ENCODE data around the gene CAB39. TPM values are rescaled to one million over a fixed set of nuclear protein-coding genes. Genes with fewer than 3 reads are reported as not detected.

CAB39 gene
- polyA plus RNA-seq, 6 donors from 2014 or later: 28.6 to 53.0 (median 43.6) TPM

GRCh38 chr2:230861552-230862255 lies 149.1 kb downstream of the CAB39 start:
- Mint-ChIP-seq H3K36me3 (no peaks in the 10 kb centered on the region), H3K4me1 (peaks cover 34 to 45% (median 39%) of the 10 kb centered on the region in 3 donors), H3K27ac (peak overlapping the region in 1 of 6 donors; percentile 57), H3K27me3 (peaks cover 5 to 19% (median 11%) of the 10 kb centered on the region in 3 donors), H3K4me3 (peak overlapping the region in 3 of 8 donors; percentile 2 to 69 (median 68)), H3K9me3 (no peaks in the 10 kb centered on the region)
- DNase-seq (no peak), ATAC-seq (ENCODE audit: low read depth in 2 of 2) (no peak)

- no peak for DNase-seq
- Mint-ChIP-seq H3K27ac (peak overlapping the region in 1 of 6 donors; percentile 76), H3K36me3 (no peaks in the 10 kb centered on the region), H3K27me3 (peaks cover 5 to 18% (median 9%) of the 10 kb centered on the region in 3 donors), H3K4me1 (peaks cover 40 to 51% (median 44%) of the 10 kb centered on the region in 3 donors), H3K4me3 (peak overlapping the region in 3 of 8 donors; percentile 25 to 92 (median 26)), H3K9me3 (no peaks in the 10 kb centered on the region)
- ATAC-seq (ENCODE audit: low read depth in 2 of 2): no peak
These were observed 149.7 kb downstream of the CAB39 start for GRCh38 chr2:230862292-230862691.

- Mint-ChIP-seq H3K4me3 (peak overlapping the region in 7 of 8 donors; percentile 24 to 95 (median 85)), H3K9me3 (no peaks in the 10 kb centered on the region), H3K4me1 (peaks cover 46 to 57% (median 48%) of the 10 kb centered on the region in 3 donors), H3K27me3 (peaks cover 0 to 11% (median 1%) of the 10 kb centered on the region in 3 donors), H3K27ac (no peak overlapping the region), H3K36me3 (no peaks in the 10 kb centered on the region)
- DNase-seq: no peak
- no peak for ATAC-seq (ENCODE audit: low read depth in 2 of 2)
These were observed 150.4 kb downstream of the CAB39 start for GRCh38 chr2:230863031-230863430.

DNA sequence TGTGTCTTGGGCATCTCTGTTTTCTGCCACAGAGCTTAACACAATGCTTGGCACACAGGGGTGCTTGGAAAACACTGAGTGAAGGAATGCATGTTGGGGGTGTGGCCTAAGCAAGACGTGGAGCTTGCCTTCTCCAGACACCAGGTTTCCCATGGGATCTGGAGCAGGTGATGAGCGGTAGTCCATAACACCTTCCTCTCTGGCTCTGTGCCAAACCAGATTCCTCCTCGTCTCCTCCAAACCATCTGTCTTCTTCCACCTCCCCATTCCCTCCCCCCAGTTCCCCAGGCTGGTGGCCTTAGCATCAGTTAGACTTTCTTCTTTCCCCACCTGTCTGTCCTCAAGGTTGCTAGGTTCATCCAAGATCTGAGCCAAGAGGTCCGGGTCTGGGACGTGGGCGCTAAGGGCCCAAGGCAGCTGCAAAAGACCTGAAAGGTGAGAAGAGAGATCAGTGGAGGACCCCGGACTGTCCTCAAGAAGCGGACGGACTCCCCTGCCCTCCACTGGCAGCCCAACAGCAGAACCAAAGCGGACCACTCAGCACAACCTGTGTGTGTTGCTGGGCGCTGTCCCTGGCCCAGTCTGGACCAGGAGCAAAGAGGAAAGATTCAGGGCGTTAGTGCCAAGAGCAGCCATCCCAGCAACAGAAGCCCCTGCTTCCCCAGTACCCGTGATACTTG lies 150.9 kb downstream of the CAB39 start:
- peaks cover 49 to 57% (median 51%) of the 10 kb centered on the region in 3 donors for H3K4me1 Mint-ChIP-seq
- no peak for DNase-seq
- H3K4me3 Mint-ChIP-seq: peak overlapping the region; percentile 44 to 95 (median 92)
- no peaks in the 10 kb centered on the region for H3K36me3 Mint-ChIP-seq
- ATAC-seq (ENCODE audit: low read depth in 2 of 2): no peak
- H3K27ac Mint-ChIP-seq: peak overlapping the region in 3 of 6 donors; percentile 49 to 65 (median 57)
- H3K27me3 Mint-ChIP-seq: peaks cover 0 to 8% (median 0%) of the 10 kb centered on the region in 3 donors
- no peaks in the 10 kb centered on the region for H3K9me3 Mint-ChIP-seq

DNA sequence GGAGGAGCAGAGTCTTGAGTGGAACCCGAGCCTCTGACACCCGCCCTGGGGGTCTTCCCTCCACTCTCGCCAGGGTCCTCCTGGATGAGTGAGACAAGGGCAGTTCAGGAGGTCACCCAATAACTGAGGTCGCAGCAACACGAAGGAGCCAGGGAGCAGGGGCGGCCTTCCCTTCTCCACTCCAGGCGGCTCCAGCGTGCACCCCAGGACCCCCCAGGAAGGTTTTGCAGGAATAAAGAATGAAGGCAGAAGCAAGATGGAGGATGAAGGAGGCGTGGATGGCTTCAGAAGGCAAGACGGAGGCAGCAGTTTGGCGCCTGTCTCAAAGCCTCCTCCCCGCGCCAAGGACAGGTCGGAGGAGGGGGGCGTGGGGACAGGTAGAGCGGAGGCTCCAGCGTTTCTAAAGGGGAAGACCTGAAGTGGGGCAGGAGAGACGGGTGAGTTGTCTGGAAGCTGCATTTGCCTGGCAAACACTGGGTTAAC lies 151.5 kb downstream of the CAB39 start:
- Mint-ChIP-seq H3K9me3 (no peaks in the 10 kb centered on the region), H3K4me1 (peaks cover 52 to 61% (median 56%) of the 10 kb centered on the region in 3 donors), H3K27ac (peak overlapping the region; percentile 9 to 98 (median 68)), H3K4me3 (peak overlapping the region; percentile 85 to 95 (median 93)), H3K36me3 (no peaks in the 10 kb centered on the region), H3K27me3 (peaks cover 0 to 8% (median 0%) of the 10 kb centered on the region in 3 donors)
- DNase-seq (no peak), ATAC-seq (ENCODE audit: low read depth in 2 of 2) (no peak)

DNA sequence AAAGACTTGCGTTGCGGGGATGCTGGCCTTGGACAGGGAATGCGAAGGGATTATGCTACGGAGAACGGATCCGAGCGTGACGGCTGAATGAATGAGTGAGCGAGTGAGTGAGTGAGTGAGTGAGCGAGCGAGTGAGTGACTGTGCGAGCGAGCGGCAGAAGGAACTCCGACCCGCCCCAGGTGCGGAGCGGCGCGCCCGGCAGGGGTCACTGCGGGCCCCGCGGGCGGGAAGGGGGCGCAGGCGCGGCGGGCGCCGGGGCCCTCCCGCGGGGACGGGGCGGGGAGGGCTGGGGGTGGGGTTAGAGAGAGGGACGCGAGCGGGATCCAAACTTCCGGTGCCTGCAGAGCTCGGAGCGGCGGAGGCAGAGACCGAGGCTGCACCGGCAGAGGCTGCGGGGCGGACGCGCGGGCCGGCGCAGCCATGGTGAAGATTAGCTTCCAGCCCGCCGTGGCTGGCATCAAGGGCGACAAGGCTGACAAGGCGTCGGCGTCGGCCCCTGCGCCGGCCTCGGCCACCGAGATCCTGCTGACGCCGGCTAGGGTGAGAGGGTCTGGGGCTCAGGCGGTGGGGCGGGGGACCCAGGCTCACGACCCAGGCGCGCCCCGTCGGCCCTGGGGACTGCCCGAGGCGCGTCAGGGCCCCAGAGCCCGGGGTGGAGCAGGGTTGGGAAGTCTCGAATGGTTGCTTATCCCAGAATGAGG lies 152.1 kb downstream of the CAB39 start, which contains the start of gene ITM2C:
Gene ITM2C, plus strand, starts transcription at position 338 of the 702 bp plus-strand sequence. Its CDS starts 84 bp downstream, at position 422.
- H3K4me1 Mint-ChIP-seq: peaks cover 56 to 67% (median 57%) of the 10 kb centered on the region in 3 donors
- H3K27me3 Mint-ChIP-seq: peaks cover 0 to 8% (median 0%) of the 10 kb centered on the region in 3 donors
- DNase-seq: peak; percentile 65
- H3K9me3 Mint-ChIP-seq: no peaks in the 10 kb centered on the region
- peak; percentile 78 to 82 for ATAC-seq (ENCODE audit: low read depth in 2 of 2)
- H3K4me3 Mint-ChIP-seq: peak within 1 kb of the TSS; percentile 85 to 95 (median 93)
- peak within 1 kb of the TSS; percentile 57 to 98 (median 84) for H3K27ac Mint-ChIP-seq
- H3K36me3 Mint-ChIP-seq: no peaks in the 10 kb centered on the region

- peak overlapping the region; percentile 85 to 95 (median 92) for H3K4me3 Mint-ChIP-seq
- peaks cover 62 to 73% (median 63%) of the 10 kb centered on the region in 3 donors for H3K4me1 Mint-ChIP-seq
- ATAC-seq (ENCODE audit: low read depth in 2 of 2) (no peak), DNase-seq (no peak)
- peaks cover 0 to 8% (median 0%) of the 10 kb centered on the region in 3 donors for H3K27me3 Mint-ChIP-seq
- H3K36me3 Mint-ChIP-seq: no peaks in the 10 kb centered on the region
- H3K27ac Mint-ChIP-seq: peak overlapping the region in 3 of 6 donors; percentile 70 to 92 (median 80)
- H3K9me3 Mint-ChIP-seq: no peaks in the 10 kb centered on the region
These were observed 152.7 kb downstream of the CAB39 start for GRCh38 chr2:230865307-230865765.

DNA sequence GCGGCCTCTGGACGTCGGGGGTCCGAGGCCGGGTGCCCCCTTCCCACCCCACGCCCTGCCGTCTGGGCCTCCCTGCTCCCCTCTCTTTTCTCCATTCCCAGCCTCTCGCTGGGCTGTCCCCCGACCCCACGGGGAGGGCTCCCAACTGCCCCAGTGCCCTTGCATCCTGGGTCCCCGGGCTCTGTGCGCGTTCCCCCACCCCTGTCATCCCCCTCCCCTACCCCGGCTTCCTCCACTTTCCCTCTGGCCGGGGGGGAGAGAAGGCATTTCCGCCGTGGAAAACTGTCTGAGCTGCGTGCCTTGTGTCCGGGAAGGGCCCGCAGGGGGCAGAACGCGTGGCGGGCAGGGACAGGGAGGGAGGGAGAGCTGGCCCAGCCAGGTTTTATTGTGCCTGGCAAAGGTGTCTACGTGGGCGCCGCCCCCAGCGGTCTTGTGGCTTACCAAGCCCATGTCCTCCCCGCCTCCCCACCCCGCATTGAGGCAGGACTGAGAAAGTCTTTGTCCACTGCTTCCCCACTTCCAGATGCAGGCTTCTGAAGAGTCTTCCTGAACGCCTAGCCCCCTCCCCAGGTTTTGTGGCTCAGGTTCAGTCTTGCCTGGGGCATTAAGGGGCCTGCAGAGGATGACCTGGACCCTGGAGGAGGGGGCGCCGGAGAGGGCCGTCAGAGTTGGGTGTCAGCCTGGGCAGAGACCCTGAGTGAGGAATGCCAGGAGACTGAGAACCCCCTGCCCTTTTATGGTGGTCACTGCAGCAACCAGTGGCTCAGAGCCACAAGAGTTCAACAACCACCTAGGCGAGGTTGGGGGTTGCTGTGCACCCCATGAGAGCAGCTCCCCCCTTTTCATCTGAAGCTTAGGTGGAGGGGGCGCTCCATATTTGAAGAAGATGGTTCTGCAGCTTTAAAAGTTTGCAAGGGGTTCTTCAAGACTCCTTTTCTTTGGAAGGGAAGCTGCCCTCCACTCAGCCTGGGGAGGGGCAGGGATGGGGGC lies 153.4 kb downstream of the CAB39 start:
- Mint-ChIP-seq H3K9me3 (no peaks in the 10 kb centered on the region), H3K27me3 (peaks cover 0 to 7% (median 0%) of the 10 kb centered on the region in 3 donors), H3K27ac (peak overlapping the region in 5 of 6 donors; percentile 7 to 93 (median 80)), H3K36me3 (no peaks in the 10 kb centered on the region), H3K4me1 (peaks cover 68 to 79% (median 69%) of the 10 kb centered on the region in 3 donors), H3K4me3 (peak overlapping the region; percentile 85 to 95 (median 92))
- DNase-seq: no peak
- ATAC-seq (ENCODE audit: low read depth in 2 of 2): no peak

DNA sequence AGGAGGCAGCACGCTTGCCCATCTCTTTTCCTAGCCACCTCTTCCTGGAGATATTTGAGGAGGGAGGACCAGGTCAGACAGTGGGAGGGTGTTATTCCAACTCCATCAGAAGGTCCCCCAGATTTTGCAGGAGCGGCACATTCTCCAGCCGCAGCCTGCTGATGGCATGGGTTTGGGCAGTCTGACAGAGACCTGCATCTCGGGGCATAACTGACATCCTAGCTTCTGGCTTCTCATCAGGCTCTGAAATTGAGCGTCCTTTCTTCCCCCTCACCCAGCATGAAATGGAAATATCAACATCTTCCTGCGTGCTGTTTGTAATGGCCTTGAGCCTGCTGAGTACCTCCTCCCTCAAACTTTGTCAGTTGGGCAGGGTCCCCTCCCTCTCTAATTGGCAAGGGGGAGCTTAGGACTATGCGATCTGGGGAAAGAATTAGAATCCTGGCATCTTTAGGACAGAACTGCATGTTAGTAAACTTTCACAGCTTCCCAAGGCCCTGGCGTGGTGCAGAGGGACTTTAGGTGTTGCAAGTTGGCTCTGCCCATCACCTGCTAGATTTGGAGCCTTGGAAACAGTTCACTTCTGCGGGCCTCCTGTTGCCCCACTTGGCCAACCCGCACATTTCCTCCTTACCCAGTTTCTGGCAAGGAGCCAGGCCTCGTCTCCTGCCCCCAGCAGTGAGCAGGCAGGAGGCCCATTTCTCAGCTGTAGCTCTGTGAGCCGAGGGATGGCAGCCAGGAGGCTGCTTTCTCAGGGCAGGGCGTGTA lies 154.3 kb downstream of the CAB39 start:
- peaks cover 62 to 74% (median 64%) of the 10 kb centered on the region in 3 donors for H3K4me1 Mint-ChIP-seq
- H3K4me3 Mint-ChIP-seq: peak overlapping the region; percentile 7 to 93 (median 88)
- no peaks in the 10 kb centered on the region for H3K27me3 Mint-ChIP-seq

GRCh38 chr2:230868161-230868946 lies 155.7 kb downstream of the CAB39 start:
- peak overlapping the region in 3 of 6 donors; percentile 47 to 72 (median 61) for H3K27ac Mint-ChIP-seq
- H3K36me3 Mint-ChIP-seq: no peaks in the 10 kb centered on the region
- H3K4me3 Mint-ChIP-seq: peak overlapping the region in 4 of 8 donors; percentile 23 to 61 (median 30)
- H3K9me3 Mint-ChIP-seq: no peaks in the 10 kb centered on the region
- peaks cover 70 to 83% (median 76%) of the 10 kb centered on the region in 3 donors for H3K4me1 Mint-ChIP-seq
- DNase-seq (no peak), ATAC-seq (ENCODE audit: low read depth in 2 of 2) (no peak)
- H3K27me3 Mint-ChIP-seq: no peaks in the 10 kb centered on the region

More for the DNA sequence above, 154.3 kb downstream of the CAB39 start:
- Mint-ChIP-seq H3K27ac (peak overlapping the region in 5 of 6 donors; percentile 24 to 93 (median 74)), H3K9me3 (no peaks in the 10 kb centered on the region), H3K36me3 (no peaks in the 10 kb centered on the region)
- DNase-seq: peak; percentile 62
- peak; percentile 53 to 69 for ATAC-seq (ENCODE audit: low read depth in 2 of 2)

All from naive B cell (primary cell).